Gastrocnemius medialis (tissue), 4 donors: ENCODE data around the gene DCP1A. TPM values are rescaled to one million over a fixed set of nuclear protein-coding genes. Genes with fewer than 3 reads are reported as not detected.
"Not testable (repeated sequence)": the region's sequence is repeated elsewhere in the genome, so short reads cannot be mapped to it uniquely, and the experiment has no call there.

Experiments used
- ATAC-seq, 2 donors: fragments of 150-250 bp; one replicate each; pipeline ENCODE4 v1.9.1; 2016
- DNase-seq, 2 donors: peaks; one replicate each; pipeline ENCODE4 v3.0.0-alpha.2; 2019
- H3K27ac ChIP-seq, 4 donors: fragments of 200-600 bp; sonication (generic); 1 replicate in 1 of 4; 2 replicates in 3 of 4; pipeline ENCODE4 v1.5.1; 2016 to 2018; ENCODE audit warnings: mild to moderate bottlenecking in 2 of 4, moderate library complexity in 1 of 4
- H3K27me3 ChIP-seq, 3 donors: fragments of 200-600 bp; sonication (generic) in 2 of 3; 1 replicate in 1 of 3; 2 replicates in 2 of 3; pipeline versions ENCODE4 v1.5.1 to v1.6.0; 2016 to 2019; ENCODE audit warnings: mild to moderate bottlenecking in 1 of 3, moderate library complexity in 1 of 3
- H3K36me3 ChIP-seq, 2 donors: fragments of 200-600 bp; sonication (generic) in 1 of 2; one replicate each; pipeline ENCODE4 v1.5.1; 2017 to 2018
- H3K4me1 ChIP-seq, 2 donors: fragments of 200-600 bp; sonication (generic) in 1 of 2; one replicate each; pipeline ENCODE4 v1.5.1; 2016 to 2017; ENCODE audit warnings: mild to moderate bottlenecking in 2 of 2
- H3K4me3 ChIP-seq, 4 donors: fragments of 200-600 bp; sonication (generic) in 3 of 4; 1 replicate in 1 of 4; 2 replicates in 3 of 4; pipeline ENCODE4 v1.5.1; 2016 to 2019; ENCODE audit warnings: mild to moderate bottlenecking in 2 of 4
- H3K9me3 ChIP-seq, 3 donors: fragments of 200-600 bp; sonication (generic) in 2 of 3; 1 replicate in 1 of 3; 2 replicates in 2 of 3; pipeline ENCODE4 v1.5.1; 2016 to 2019
- POLR2A ChIP-seq, 2 donors: fragments of 450-650 bp; IDR thresholded peaks; one replicate each; pipeline ENCODE4 v1.6.1; 2017; ENCODE audit warnings: antibody characterized with exemption in 2 of 2, mild to moderate bottlenecking in 2 of 2, moderate library complexity in 2 of 2
- in situ Hi-C, 4 donors: fragments of 200-750 bp; cut with MboI; loops; one replicate each; pipeline versions ENCODE4 v1.15.0 to v1.8.0; 2017; ENCODE audit warnings: low sequenced_read_pairs in 4 of 4
- intact Hi-C: fragments of 100-400 bp; cut with DNase I; formaldehyde crosslinking; loops from one replicate; pipeline ENCODE4 v1.15.1; 2023; ENCODE audit warnings: low total_unique reads
- total RNA-seq, 4 donors: library from RNA; depleted of rRNA; stranded (reverse); fragments of >200 nt; gene quantifications; one replicate each; pipeline versions ENCODE4 v1.1.0 to v1.2.3, GENCODE V29; 2016
- TF ChIP-seq, protein P1 (sequence below), 5 experiments: fragments of 450-650 bp in 3 of 5; fragments of 200-600 bp in 2 of 5; sonication (generic) in 2 of 5; IDR thresholded peaks in 4 of 5; conservative IDR thresholded peaks in 1 of 5; 1 replicate in 4 of 5; 2 replicates in 1 of 5; pipeline ENCODE4 v1.5.1; 2016 to 2019; ENCODE audit warnings: antibody characterized with exemption in 5 of 5, mild to moderate bottlenecking in 3 of 5, moderate library complexity in 3 of 5

Gene DCP1A
- total RNA-seq, 4 donors from 2014 or later, result 10.9 to 18.4 (median 15.2) TPM

DNA sequence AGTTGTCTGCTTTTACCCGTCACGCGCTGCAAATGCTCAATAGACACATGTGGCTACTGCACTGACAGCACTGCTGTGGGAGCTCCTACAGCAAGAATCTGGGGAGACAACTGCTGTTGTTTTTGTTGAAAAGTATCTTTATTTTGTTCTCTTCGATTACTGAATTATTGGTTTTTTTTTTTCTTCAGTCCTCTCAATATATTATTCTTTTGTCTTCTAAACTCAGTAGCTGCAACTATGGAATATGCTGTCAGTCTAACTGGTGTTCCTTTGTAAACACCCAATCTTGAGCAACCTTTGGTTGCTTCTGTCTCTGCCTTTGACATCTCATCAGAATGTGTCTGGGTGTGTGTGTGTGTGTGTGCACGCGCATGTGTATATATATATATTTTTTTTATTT lies 12.6 kb downstream of the DCP1A start:
- DNase-seq (no peak), ATAC-seq (no peak)
- TF ChIP-seq POLR2A (IDR thresholded peaks at IDR 0.05), result no peak
- TF ChIP-seq, protein P1, sequence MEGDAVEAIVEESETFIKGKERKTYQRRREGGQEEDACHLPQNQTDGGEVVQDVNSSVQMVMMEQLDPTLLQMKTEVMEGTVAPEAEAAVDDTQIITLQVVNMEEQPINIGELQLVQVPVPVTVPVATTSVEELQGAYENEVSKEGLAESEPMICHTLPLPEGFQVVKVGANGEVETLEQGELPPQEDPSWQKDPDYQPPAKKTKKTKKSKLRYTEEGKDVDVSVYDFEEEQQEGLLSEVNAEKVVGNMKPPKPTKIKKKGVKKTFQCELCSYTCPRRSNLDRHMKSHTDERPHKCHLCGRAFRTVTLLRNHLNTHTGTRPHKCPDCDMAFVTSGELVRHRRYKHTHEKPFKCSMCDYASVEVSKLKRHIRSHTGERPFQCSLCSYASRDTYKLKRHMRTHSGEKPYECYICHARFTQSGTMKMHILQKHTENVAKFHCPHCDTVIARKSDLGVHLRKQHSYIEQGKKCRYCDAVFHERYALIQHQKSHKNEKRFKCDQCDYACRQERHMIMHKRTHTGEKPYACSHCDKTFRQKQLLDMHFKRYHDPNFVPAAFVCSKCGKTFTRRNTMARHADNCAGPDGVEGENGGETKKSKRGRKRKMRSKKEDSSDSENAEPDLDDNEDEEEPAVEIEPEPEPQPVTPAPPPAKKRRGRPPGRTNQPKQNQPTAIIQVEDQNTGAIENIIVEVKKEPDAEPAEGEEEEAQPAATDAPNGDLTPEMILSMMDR (IDR thresholded peaks at IDR 0.05 in 4 of 5, conservative IDR thresholded peaks at IDR 0.05 in 1 of 5), result no peak
- Histone ChIP-seq H3K4me3 (no peak overlapping the region), H3K9me3 (no peaks in the 10 kb centered on the region), H3K4me1 (peaks cover 0 to 14% of the 10 kb centered on the region in 2 donors), H3K27ac (no peak overlapping the region), H3K36me3 (peaks cover 4 to 22% of the 10 kb centered on the region in 2 donors), H3K27me3 (no peaks in the 10 kb centered on the region)
- intact Hi-C loops (no loop called here), in situ Hi-C loops (loop anchor here in 1 of 4 donors (25.0 kb wide), 1 partner anchor 553 kb away; the partner anchor contains the start of genes ACTR8 and SELENOK)

DNA sequence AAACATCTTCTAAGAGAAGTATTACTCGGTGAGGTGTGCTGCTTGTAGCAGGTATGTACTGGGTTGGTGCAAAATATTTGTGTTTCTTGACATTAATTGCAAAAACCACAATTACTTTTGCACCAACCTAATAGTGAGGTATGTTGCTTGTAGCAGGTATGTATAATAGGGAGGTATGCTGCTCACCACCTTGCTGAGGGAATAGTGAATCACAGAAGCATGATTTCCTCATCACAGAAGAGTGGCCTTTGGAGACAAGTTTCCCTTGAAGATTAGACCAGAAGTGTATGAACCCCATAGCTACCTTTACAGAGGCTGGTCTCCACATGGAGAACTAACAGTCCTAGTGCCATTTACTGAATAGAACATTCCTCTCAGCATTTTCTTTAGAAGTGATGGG lies 15.5 kb downstream of the DCP1A start:
- intact Hi-C loops, result no loop called here
- Histone ChIP-seq H3K9me3 (no peaks in the 10 kb centered on the region), H3K27ac (no peak overlapping the region), H3K36me3 (peaks cover 4 to 20% of the 10 kb centered on the region in 2 donors), H3K27me3 (no peaks in the 10 kb centered on the region), H3K4me1 (peaks cover 7 to 8% of the 10 kb centered on the region in 2 donors), H3K4me3 (no peak overlapping the region)
- no peak for DNase-seq
- ATAC-seq, result no peak
- TF ChIP-seq, protein P1 (IDR thresholded peaks at IDR 0.05 in 4 of 5, conservative IDR thresholded peaks at IDR 0.05 in 1 of 5), result no peak
- no peak for TF ChIP-seq POLR2A (IDR thresholded peaks at IDR 0.05)
- in situ Hi-C loops, result loop anchor here in 1 of 4 donors (25.0 kb wide), 1 partner anchor 555 kb away; the partner anchor contains the start of genes ACTR8 and SELENOK

DNA sequence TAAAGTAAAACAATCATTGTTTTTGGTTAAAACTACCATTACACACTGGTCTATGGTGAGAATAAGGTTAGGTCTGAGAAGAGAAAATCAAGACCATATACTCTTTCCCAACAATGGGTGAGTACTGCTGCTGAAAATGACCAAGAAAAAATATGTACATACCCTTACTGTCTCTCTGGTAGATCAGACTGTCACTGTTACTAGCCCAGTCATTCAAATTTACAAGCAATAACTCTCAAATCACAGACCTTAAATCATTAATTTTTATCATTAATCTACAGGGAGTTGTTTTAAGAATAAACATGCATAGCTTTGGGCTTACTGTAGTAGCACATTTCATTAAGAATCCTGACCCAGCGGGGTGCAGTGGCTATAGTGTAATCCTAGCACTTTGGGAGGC lies 17.4 kb downstream of the DCP1A start:
- no peaks in the 10 kb centered on the region for H3K9me3 ChIP-seq
- H3K4me1 ChIP-seq, result peaks cover 10 to 11% of the 10 kb centered on the region in 2 donors
- intact Hi-C loops, result no loop called here
- ATAC-seq (no peak), DNase-seq (no peak)
- no peaks in the 10 kb centered on the region for H3K27me3 ChIP-seq
- no peak overlapping the region for H3K27ac ChIP-seq
- no peak overlapping the region for H3K4me3 ChIP-seq
- in situ Hi-C loops, result loop anchor here in 1 of 4 donors (25.0 kb wide), 1 partner anchor 557 kb away; the partner anchor contains the start of genes ACTR8 and SELENOK
- peaks cover 4 to 21% of the 10 kb centered on the region in 2 donors for H3K36me3 ChIP-seq
- TF ChIP-seq, protein P1 (IDR thresholded peaks at IDR 0.05 in 4 of 5, conservative IDR thresholded peaks at IDR 0.05 in 1 of 5), result no peak
- TF ChIP-seq POLR2A (IDR thresholded peaks at IDR 0.05), result no peak

DNA sequence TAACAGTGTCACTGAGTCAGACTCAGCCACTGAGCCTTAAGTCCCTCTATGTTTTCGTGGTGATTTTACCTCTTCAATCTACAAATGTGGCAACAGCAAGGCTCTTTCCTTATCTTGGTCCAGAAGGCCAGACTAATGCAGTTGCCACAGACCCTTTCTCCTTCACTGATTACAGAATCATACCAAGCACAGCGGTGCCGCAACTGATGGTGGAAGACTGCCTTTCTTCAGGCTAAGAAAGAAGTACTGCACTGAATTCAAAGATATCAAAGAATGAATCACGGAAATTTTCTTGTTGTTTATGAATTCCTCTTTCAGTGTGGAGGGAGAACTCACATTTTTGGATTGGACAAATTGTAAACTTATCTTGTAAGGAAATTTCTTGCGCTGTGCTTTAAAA lies 18.6 kb downstream of the DCP1A start:
- DNase-seq (no peak), ATAC-seq (no peak)
- H3K27ac ChIP-seq, result no peak overlapping the region
- TF ChIP-seq, protein P1 (IDR thresholded peaks at IDR 0.05 in 4 of 5, conservative IDR thresholded peaks at IDR 0.05 in 1 of 5), result no peak
- no peak for TF ChIP-seq POLR2A (IDR thresholded peaks at IDR 0.05)
- H3K27me3 ChIP-seq, result no peaks in the 10 kb centered on the region
- H3K4me3 ChIP-seq, result no peak overlapping the region
- in situ Hi-C loops, result loop anchor here in 1 of 4 donors (25.0 kb wide), 1 partner anchor 559 kb away; the partner anchor contains the start of genes ACTR8 and SELENOK
- intact Hi-C loops, result no loop called here
- peaks cover 0 to 15% of the 10 kb centered on the region in 2 donors for H3K36me3 ChIP-seq
- peaks cover 21 to 22% of the 10 kb centered on the region in 2 donors for H3K4me1 ChIP-seq
- no peaks in the 10 kb centered on the region for H3K9me3 ChIP-seq

DNA sequence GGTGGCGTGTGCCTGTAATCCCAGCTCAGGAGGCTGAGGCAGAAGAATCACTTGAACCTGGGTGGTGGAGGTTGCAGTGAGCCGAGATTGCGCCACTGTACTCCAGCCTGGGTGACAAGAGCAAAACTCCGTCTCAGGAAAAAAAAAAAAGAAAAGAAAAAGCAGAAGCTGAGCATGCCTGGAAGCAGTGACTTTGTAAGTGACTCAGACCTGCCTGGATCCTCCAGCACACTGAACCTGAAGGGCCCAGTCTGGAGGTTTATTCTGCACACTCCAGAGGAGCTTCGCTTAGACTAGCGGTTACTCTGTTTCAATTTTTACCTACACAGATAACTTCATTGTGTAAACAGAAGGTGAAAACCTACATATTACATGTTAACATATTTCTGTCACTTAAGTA lies 19.4 kb downstream of the DCP1A start:
- H3K4me3 ChIP-seq, H3K27me3 ChIP-seq, H3K36me3 ChIP-seq, DNase-seq, H3K27ac ChIP-seq, intact Hi-C loops, H3K9me3 ChIP-seq, ATAC-seq: not testable (repeated sequence)
- H3K4me1 ChIP-seq, result peaks cover 29% of the 10 kb centered on the region in 2 donors
- in situ Hi-C loops, result loop anchor here in 1 of 4 donors (25.0 kb wide), 1 partner anchor 559 kb away; the partner anchor contains the start of genes ACTR8 and SELENOK
